ENCODE data around the gene GPR3. TPM values are rescaled to one million over a fixed set of nuclear protein-coding genes. Genes with fewer than 3 reads are reported as not detected.
"Not testable (repeated sequence)": the region's sequence is repeated elsewhere in the genome, so short reads cannot be mapped to it uniquely, and the experiment has no call there.

The GPR3 gene
- total RNA-seq, 1 donor from 2014 or later, result 3.3 TPM

GRCh38 chr1:27405598-27406361, 13.4 kb downstream of the GPR3 start:
- H3K9me3 Mint-ChIP-seq; intact Hi-C loops (cut with micrococcal nuclease); H3K4me3 Mint-ChIP-seq; H3K4me1 Mint-ChIP-seq; H3K27me3 Mint-ChIP-seq; DNase-seq: not testable (repeated sequence)
- Mint-ChIP-seq H3K27ac (peak overlapping the region; percentile 25), H3K36me3 (ENCODE audit: low read depth) (peaks cover 29% of the 10 kb centered on the region)

GRCh38 chr1:27406362-27406680, 13.9 kb downstream of the GPR3 start:
- Mint-ChIP-seq H3K27ac (peak overlapping the region; percentile 25), H3K9me3 (no peaks in the 10 kb centered on the region), H3K4me3 (no peak overlapping the region), H3K4me1 (peaks cover 6% of the 10 kb centered on the region), H3K27me3 (no peaks in the 10 kb centered on the region), H3K36me3 (ENCODE audit: low read depth) (peaks cover 34% of the 10 kb centered on the region)
- intact Hi-C loops (cut with micrococcal nuclease), result no loop called here
- no peak for DNase-seq

- H3K27me3 Mint-ChIP-seq; H3K4me3 Mint-ChIP-seq; H3K4me1 Mint-ChIP-seq; DNase-seq; H3K9me3 Mint-ChIP-seq; intact Hi-C loops (cut with micrococcal nuclease); H3K27ac Mint-ChIP-seq: not testable (repeated sequence)
- H3K36me3 Mint-ChIP-seq (ENCODE audit: low read depth), result peaks cover 36% of the 10 kb centered on the region
Measured at GRCh38 chr1:27406791-27407190, 14.4 kb downstream of the GPR3 start.

GRCh38 chr1:27408151-27408550, 15.7 kb downstream of the GPR3 start:
- no peak for DNase-seq
- Mint-ChIP-seq H3K27ac (no peak overlapping the region), H3K4me1 (peaks cover 6% of the 10 kb centered on the region), H3K4me3 (no peak overlapping the region), H3K36me3 (ENCODE audit: low read depth) (peaks cover 44% of the 10 kb centered on the region), H3K27me3 (no peaks in the 10 kb centered on the region), H3K9me3 (no peaks in the 10 kb centered on the region)
- intact Hi-C loops (cut with micrococcal nuclease), result no loop called here

- no peak for DNase-seq
- Mint-ChIP-seq H3K4me3 (no peak overlapping the region), H3K36me3 (ENCODE audit: low read depth) (peaks cover 56% of the 10 kb centered on the region), H3K27me3 (no peaks in the 10 kb centered on the region), H3K27ac (no peak overlapping the region), H3K4me1 (peaks cover 2% of the 10 kb centered on the region), H3K9me3 (no peaks in the 10 kb centered on the region)
- intact Hi-C loops (cut with micrococcal nuclease), result no loop called here
Measured at GRCh38 chr1:27409669-27410068, 17.2 kb downstream of the GPR3 start.

GRCh38 chr1:27410709-27411108, 18.3 kb downstream of the GPR3 start:
- Mint-ChIP-seq H3K36me3 (ENCODE audit: low read depth) (peaks cover 66% of the 10 kb centered on the region), H3K27ac (no peak overlapping the region), H3K4me1 (peaks cover 2% of the 10 kb centered on the region)

GRCh38 chr1:27412502-27412901, 20.1 kb downstream of the GPR3 start:
- intact Hi-C loops (cut with micrococcal nuclease), result no loop called here
- no peak overlapping the region for H3K4me3 Mint-ChIP-seq
- no peaks in the 10 kb centered on the region for H3K27me3 Mint-ChIP-seq
- H3K4me1 Mint-ChIP-seq, result peaks cover 6% of the 10 kb centered on the region
- no peak overlapping the region for H3K27ac Mint-ChIP-seq
- DNase-seq, result no peak
- peaks cover 75% of the 10 kb centered on the region for H3K36me3 Mint-ChIP-seq (ENCODE audit: low read depth)
- no peaks in the 10 kb centered on the region for H3K9me3 Mint-ChIP-seq

More at GRCh38 chr1:27410709-27411108, 18.3 kb downstream of the GPR3 start:
- Mint-ChIP-seq H3K4me3 (no peak overlapping the region), H3K9me3 (no peaks in the 10 kb centered on the region), H3K27me3 (no peaks in the 10 kb centered on the region)
- DNase-seq, result no peak
- intact Hi-C loops (cut with micrococcal nuclease), result no loop called here

GRCh38 chr1:27413004-27413403, 20.6 kb downstream of the GPR3 start:
- Mint-ChIP-seq H3K36me3 (ENCODE audit: low read depth) (peaks cover 73% of the 10 kb centered on the region), H3K27me3 (no peaks in the 10 kb centered on the region), H3K4me1 (peaks cover 8% of the 10 kb centered on the region), H3K9me3 (no peaks in the 10 kb centered on the region), H3K4me3 (no peak overlapping the region), H3K27ac (no peak overlapping the region)
- no peak for DNase-seq
- intact Hi-C loops (cut with micrococcal nuclease), result no loop called here

- peaks cover 17% of the 10 kb centered on the region for H3K4me1 Mint-ChIP-seq
- H3K27me3 Mint-ChIP-seq, result no peaks in the 10 kb centered on the region
- no peak overlapping the region for H3K4me3 Mint-ChIP-seq
- no peak overlapping the region for H3K27ac Mint-ChIP-seq
- DNase-seq, result no peak
- intact Hi-C loops (cut with micrococcal nuclease), result no loop called here
- no peaks in the 10 kb centered on the region for H3K9me3 Mint-ChIP-seq
- peaks cover 71% of the 10 kb centered on the region for H3K36me3 Mint-ChIP-seq (ENCODE audit: low read depth)
Measured at GRCh38 chr1:27414091-27414490, 21.7 kb downstream of the GPR3 start.

- peak; percentile 87 for DNase-seq
- peaks cover 54% of the 10 kb centered on the region for H3K36me3 Mint-ChIP-seq (ENCODE audit: low read depth)
- H3K27me3 Mint-ChIP-seq, result no peaks in the 10 kb centered on the region
- no peaks in the 10 kb centered on the region for H3K9me3 Mint-ChIP-seq
- peaks cover 28% of the 10 kb centered on the region for H3K4me1 Mint-ChIP-seq
- intact Hi-C loops (cut with micrococcal nuclease), result loop anchor here (1.0 to 2.0 kb wide), 4 partner anchors 14 to 247 kb away; partner anchors contain the start of gene AHDC1
- H3K4me3 Mint-ChIP-seq, result no peak overlapping the region
- H3K27ac Mint-ChIP-seq, result peak overlapping the region; percentile 14
Measured at GRCh38 chr1:27416387-27417111, 24.1 kb downstream of the GPR3 start.

GRCh38 chr1:27417713-27418112, 25.3 kb downstream of the GPR3 start:
- no peak for DNase-seq
- no peaks in the 10 kb centered on the region for H3K9me3 Mint-ChIP-seq
- peaks cover 35% of the 10 kb centered on the region for H3K4me1 Mint-ChIP-seq
- H3K27ac Mint-ChIP-seq, result peak overlapping the region; percentile 89
- intact Hi-C loops (cut with micrococcal nuclease), result loop anchor here (1.0 to 2.0 kb wide), 5 partner anchors 13 to 105 kb away; no protein-coding TSS in a partner anchor
- H3K4me3 Mint-ChIP-seq, result no peak overlapping the region
- H3K36me3 Mint-ChIP-seq (ENCODE audit: low read depth), result peaks cover 50% of the 10 kb centered on the region
- no peaks in the 10 kb centered on the region for H3K27me3 Mint-ChIP-seq

- Mint-ChIP-seq H3K27me3 (no peaks in the 10 kb centered on the region), H3K9me3 (no peaks in the 10 kb centered on the region), H3K36me3 (ENCODE audit: low read depth) (peaks cover 44% of the 10 kb centered on the region), H3K4me1 (peaks cover 39% of the 10 kb centered on the region), H3K4me3 (peak overlapping the region; percentile 40), H3K27ac (peak overlapping the region; percentile 89)
- intact Hi-C loops (cut with micrococcal nuclease), result loop anchor here (1.0 to 2.0 kb wide), 3 partner anchors 18 to 70 kb away; no protein-coding TSS in a partner anchor
- DNase-seq, result peak; percentile 87
Measured at GRCh38 chr1:27418326-27419185, 26.1 kb downstream of the GPR3 start.

GRCh38 chr1:27423709-27424108, 31.3 kb downstream of the GPR3 start:
- H3K36me3 Mint-ChIP-seq (ENCODE audit: low read depth), result peaks cover 27% of the 10 kb centered on the region
- intact Hi-C loops (cut with micrococcal nuclease), result no loop called here
- H3K4me1 Mint-ChIP-seq, result peaks cover 49% of the 10 kb centered on the region
- H3K4me3 Mint-ChIP-seq, result no peak overlapping the region
- H3K27ac Mint-ChIP-seq, result peak overlapping the region; percentile 61
- H3K27me3 Mint-ChIP-seq, result no peaks in the 10 kb centered on the region
- no peak for DNase-seq
- H3K9me3 Mint-ChIP-seq, result no peaks in the 10 kb centered on the region

Measured in activated CD4-positive, alpha-beta T cell treated with anti-CD3 and anti-CD28 coated beads, Interleukin-2, amount 10 ng/mL, durations not matched to agents 24 days and 14 days (primary cell).